HG02938 (cell line): ENCODE data around the gene CAB39.

Source experiments
- ATAC-seq: cut with Tn5 transposase; IDR thresholded peaks from one replicate; pipeline ENCODE4 v1.9.1; 2021; ENCODE audit warnings: mild to moderate bottlenecking, moderate library complexity; ENCODE audit not compliant: unreplicated experiment

CAB39 gene

DNA sequence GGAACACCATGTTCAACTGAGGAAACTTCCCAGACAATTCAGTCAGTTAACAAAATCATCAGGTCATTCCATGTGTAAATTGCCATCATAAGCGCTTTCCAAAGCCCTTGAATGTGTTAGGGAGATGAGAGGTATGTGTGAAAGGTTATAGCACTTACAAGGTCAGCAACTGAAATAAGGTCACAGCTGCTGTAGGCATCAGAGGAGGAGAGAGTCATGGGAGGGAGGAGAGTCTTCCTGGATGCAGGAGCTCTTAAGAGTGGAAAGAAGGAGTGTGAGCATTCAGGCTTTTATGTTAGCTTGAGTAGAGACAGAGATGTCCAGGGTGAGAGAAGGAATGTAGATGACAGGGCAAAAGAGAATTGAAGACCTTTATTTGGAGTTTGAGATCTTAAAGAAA, 67.0 kb downstream of the CAB39 start:
- no peak for ATAC-seq

DNA sequence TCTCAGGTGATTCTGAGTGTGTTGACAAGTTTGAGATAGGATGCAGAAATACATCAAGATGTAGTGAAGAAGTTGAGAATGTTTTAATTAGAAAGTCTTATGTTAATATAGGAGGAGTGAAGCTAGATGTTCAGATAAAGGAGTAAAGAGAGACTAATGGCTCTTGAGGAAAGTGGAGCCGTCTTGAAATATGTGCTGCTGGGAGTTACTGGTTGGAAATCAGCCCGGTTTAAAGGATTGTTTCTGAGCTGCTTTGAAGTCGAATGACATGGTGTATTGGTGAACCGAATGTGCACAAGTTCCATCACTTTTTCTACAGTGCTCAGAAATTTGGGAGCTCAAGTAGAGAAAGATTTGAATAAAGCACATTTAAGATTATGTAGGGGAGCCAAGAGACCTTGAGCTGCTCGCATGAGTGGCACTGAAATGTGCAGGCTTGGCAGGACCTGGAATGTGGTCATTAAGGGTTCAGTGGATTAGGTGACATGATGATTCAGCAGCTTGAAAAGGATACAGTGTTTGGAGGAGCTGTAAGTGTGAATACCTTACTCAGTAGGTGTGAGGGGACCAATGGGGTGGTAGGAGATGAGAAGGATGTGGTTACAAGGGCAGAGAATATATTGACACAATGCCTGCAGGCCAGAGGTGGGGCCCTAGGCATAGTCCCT, 68.6 kb downstream of the CAB39 start:
- no peak for ATAC-seq

DNA sequence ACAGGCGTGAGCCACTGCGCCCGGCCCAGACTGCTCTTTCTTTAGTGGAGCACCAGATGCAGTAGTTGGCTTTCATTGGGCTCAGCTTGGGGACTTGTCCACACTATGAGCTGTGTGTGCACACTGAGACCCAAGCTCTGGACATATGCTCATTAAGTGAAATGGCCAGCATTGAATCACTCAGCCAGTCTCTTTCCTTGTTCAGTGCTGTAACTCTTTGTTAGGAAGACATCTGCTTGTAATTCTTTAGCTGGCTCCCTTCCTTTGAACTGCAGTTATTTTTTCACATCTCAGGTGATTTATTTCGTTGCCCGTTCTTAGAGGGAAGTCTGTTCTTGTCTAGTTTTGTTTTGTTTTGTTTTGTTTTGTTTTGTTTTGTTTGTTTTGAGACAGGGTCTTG, 70.5 kb downstream of the CAB39 start:
- ATAC-seq, result no peak

DNA sequence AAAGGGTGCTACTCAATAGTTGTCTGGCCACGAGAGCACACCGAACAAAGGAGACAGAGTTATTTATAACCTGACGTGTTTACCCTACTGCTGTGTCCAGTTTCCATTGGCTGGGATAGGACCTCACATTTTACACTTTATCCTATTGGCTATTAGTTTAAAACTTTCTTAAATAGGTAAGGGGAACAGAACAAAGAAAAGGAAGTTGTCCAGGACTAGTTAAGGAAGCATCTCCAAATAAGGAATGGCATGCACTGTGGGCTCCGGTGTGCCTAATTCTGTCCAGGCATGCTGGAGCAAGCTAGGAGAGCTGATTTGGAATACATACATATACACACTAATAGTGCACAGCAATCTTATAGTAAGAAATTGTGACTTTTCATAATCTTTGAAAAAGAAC, 72.2 kb downstream of the CAB39 start:
- ATAC-seq, result no peak

DNA sequence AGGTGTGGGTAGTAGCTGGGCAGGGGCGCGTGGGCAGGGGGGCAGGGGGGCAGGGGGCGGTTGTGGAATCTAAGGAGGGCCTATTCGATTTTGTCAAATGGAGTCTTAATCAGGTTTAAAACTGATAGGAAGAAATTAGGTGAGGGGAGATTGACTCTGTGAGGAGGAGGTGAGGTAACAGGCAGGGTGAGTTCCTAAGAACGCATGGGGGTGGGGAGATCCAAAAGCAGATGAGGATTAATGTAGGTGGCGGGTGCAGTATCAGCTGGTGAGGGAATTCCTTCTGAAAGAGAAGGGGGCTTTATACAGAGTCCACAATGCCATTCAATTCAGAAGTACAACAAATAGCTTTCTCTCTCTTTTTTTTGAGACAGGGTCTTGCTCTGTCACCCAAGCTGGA, 72.7 kb downstream of the CAB39 start:
- no peak for ATAC-seq

DNA sequence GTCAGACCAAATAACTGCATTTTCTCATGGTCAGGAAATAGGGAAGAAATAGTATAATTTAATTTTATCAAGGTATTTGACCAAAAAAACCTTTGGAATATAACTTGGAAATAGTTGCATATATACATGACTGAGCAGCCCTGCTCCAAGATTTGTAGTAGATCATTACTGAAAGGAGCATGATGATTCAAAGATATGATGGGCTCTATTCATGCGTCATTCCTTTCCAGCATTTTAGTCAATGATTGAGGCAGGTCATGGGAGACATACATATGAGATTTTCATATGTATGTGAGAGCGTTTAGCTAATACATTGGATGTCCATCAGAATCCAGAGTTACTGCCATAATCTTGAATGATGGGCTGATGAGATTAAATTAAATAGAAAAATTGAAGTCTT, 74.5 kb downstream of the CAB39 start:
- no peak for ATAC-seq

DNA sequence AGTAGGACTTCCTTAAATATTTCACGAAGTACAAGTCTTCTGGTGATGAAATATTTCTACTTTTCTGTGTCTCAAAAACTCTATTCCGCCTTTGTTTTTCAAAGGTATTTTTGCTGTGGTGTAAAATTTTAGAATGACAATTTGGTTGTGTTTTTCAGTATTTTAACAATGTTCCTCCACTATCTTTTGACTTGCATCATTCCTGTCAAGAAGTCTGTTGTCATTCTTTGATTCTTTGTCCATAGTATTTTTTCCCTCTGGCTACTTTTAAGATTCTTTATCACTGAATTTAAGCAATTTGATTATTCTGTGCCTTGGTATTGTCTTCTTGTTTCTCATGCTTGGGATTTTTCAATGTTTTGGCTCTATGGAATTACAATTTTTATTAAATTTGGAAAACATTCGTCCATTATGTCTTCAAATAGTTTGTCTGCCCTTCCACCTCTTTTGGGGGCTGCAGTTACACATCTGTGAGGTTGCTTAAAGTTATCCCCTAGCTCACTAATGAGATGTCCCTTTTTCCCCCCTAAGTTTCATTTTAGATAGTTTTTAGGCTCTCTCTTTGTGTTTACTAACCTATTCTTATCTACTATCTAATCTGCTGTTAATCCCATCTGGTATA, 76.0 kb downstream of the CAB39 start:
- no peak for ATAC-seq

DNA sequence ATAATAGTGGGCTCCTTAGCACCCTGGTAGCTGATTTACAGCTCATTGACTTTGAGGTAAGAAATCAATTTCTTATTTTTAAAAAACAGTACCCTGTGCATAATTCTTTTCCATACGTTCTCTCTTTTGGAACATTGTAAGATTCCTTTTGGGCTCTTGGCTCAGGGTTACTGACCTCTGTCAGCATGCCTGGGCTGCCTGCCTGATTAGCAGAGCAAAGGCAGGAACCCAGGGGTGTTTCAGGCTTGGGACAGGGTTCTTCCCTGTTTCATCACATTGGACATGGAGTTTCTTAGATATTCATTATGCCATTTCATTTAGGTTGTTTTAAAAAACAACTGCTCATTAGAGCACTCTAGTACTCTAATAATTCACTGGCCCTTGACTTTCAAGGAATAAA, 78.3 kb downstream of the CAB39 start:
- no peak for ATAC-seq

DNA sequence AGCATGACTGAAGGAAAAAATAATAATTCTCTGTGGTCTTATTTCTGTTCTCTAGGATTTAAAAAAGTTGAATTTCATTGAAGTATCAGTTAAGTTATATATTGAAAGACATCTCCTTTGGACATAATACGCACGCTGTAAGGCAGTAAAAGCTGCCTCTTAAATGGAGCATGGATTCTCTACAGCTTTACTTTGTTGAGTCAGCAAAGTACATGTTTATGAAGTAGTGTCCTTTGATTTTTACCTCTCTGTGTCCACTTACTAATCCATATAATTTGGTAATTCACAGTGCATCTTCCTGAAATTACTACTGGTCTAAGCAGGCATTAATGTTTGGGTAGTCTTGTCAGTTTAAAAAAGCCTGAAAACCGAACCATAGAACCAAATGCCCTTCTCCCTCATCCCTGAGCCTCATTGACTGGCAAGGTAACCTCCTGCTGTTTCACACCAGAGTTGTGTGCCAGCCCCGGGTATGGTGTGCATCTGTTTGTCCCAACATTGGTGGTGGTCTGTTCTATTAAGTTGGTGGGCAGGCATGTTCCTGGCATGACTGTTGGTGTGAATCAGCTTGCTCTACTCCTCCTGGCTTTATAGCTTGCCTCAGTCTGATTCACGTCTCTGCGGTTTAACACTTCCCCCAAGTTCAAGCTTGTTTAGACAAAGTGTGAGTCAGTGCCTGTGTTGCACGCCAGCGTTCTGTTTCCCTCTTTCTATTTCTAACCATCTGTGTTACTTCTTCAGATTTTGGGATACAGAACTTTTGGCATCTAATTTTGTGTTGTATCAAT, 81.1 kb downstream of the CAB39 start:
- ATAC-seq, result no peak

DNA sequence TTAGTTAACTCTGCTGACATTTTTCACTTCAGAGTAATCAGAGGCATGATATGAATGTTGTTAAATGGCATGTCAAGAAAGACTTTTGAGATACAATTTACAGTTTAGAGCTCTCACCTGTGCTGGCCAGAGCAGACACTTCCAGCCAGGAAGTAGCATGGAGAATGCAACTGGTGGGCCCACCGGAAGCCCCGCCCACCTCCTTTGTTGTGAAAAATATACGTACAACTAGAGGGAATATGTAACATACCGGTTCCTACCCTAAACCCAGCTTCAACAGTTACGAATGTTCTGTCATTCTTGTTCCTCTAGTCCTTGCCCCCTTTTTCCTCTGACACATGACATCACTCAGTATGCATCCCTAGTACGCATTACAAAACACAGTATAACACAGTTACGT, 81.9 kb downstream of the CAB39 start:
- no peak for ATAC-seq

DNA sequence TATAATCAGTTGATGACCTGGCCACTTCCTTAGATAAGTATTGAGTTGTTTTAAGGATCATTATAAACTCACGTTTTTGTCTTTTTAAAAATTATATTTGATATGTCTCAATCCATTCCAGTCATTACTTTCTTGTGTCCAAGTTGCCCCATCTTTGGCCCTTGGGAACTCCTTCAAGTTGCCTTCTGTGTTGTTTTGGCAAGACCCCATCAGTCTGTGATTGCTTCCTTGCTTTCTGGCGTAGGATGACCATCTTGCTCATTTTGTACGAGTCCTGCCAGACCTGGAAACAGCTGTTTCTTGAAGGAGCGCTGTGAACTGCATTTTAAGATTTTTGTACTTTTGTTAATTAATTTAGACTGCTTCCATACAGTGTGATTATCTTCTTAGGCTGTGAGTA, 83.2 kb downstream of the CAB39 start:
- ATAC-seq, result no peak

DNA sequence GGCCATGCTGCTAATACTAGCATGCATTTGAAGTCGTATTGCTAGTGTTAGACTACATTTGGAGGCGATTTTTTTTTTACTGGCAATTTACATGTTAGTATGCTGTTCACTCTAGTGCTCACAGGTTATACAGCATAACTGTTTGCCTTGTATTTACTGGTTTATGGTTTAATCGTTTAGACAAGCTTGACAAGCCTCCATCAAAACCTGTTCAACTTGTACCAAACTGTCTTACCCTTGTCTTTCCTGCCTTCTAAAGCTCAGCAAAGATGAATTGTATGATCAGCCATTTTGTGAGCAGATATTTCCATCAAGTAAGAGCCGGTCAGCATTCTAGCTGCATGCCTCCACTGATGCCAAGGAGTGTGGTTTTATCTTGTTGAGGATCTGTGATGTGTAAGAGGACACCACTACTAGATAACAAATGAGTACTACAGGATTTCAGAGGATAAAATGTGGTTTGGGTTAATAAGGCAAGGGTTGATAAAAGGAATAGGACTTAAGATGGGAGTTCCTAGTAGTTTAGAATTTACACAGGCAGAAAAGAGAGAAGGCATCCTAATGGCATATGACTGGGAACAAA, 83.7 kb downstream of the CAB39 start:
- no peak for ATAC-seq

DNA sequence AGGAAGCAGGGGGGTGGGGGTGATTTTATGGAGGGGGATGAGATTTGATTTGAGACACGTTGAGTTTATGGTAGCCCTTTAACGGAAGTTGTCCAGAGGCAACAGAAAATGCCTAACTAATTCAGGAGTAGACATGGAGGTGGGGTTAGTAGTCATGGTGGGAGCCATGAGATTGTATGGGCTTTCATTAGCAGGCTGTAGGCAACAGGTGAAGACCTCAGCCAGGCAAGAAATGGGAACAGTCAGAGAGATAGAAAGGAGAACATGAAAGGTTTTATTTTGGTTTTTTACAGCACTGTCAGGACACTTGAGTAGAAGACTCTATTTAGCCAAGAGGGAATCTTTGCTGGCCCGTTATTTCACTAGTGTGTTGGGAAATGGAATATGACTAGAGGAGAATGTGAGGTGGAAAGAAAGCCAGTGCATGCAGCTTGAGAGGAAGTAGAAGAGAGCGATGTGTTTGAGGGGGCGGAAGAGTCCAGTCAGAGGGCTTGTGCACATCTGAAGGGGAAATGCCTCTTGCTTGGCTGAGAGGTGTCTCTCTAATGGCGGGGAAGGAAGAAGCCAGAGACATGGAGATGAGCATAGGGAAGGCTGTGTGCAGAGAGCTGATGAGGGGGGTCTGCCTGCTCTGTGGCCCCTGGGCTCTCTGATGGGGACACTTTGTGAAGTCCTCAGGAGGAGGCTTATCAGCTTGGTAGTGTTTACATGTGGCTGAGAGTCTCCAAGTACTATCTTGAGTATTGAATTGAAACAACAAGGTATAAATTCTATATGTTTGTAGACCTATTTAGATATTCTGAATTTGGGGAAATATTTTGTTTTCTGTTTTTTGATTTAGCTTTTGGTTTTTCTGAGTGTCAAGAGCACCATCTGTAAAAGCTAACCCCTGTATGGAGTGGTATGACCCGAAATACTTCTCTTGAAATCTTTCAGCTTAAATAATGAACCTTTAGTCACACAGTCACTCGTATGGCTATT, 85.2 kb downstream of the CAB39 start:
- ATAC-seq, result no peak

DNA sequence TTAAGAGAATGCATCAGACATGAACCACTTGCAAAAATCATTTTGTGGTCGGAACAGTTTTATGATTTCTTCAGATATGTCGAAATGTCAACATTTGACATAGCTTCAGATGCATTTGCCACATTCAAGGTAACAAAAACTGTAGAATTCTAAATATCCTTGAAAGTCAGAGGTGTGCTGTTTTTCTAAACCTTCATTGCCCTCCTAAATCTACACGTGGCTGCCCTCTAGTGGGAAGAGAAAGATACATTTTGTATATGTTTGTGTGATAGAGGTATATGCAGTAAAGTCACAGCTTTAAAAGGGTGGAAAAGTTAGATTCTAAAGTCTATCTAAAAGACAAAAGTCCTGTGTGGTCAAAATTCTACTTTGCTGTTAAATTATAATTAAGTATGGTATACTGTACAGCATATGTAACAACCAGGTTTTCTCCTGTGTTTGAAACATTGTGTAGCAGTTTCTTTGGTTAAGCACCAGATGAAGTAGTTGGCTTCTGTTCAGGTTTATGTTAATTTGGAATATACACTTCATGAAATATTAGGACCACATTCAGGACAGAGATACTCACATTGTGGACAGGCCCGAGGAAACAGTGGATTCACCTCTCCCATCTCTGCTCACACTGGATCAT, 86.2 kb downstream of the CAB39 start:
- no peak for ATAC-seq

DNA sequence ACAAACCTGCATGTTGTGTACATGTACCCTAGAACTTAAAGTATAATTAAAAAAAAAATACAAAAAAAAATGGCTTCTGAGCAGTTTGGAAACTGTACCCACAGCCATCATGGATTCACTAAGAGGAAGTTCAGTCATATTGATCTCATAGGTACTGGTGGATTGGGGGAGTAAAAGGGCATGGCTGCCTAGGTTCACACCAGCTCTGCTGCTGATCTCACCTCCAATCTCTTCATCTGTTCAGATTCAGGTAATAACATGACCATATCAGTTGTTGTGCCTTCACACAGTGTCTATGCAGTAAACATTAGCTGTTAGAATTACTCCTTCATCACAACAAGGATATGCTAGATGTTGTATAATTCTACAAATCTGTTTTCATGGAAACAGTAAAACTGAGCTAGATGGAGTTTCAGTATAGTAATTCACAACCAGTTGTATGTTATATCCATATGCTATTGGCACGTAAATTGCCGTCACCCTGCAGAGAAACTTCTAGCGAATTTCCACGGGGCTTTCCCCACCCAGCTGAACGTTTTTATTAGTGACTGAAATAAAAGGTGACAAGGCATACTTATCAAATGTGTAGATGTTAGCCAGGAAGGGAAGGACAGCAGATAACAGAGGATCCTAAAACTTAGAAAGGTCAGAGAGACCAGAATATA, 92.8 kb downstream of the CAB39 start:
- no peak for ATAC-seq

DNA sequence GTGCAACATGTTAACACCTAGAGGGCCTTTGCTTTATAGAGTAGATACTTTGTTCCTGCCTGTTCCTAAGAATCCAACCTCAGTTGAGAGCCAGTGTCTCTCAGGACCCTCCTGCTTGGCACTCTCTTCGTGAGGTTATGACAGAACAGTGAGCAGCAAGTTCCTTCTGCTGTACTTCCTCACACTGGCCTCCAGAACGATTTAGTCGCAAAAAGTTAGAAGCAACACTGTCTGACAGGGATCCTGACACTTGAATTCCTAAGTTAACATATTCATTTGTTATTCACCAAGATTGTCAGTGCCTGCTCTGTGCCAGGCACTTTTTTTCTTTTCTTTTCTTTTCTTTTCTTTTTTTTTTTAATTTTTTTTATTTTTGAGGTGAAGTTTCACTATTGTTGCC, 95.1 kb downstream of the CAB39 start:
- ATAC-seq, result no peak

DNA sequence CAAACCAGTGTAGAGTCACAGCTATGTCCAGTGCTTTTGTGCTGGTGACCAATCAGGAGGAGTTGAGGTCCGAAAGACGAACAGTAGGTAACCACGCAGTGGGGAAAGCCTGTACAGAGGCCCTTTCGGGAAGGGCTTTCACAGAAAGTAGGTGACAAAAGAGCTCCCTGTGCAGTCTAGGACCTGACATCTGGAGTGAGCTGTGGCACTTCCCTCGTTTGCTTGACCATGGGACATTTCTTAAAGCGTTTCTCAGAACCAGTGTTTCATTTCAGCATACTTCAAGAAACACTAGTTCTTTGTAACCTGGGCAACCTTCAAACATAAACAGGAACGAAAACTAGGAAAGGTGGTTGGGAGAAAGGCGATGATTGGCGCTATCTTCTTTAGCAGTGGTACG, 96.4 kb downstream of the CAB39 start:
- ATAC-seq, result no peak

DNA sequence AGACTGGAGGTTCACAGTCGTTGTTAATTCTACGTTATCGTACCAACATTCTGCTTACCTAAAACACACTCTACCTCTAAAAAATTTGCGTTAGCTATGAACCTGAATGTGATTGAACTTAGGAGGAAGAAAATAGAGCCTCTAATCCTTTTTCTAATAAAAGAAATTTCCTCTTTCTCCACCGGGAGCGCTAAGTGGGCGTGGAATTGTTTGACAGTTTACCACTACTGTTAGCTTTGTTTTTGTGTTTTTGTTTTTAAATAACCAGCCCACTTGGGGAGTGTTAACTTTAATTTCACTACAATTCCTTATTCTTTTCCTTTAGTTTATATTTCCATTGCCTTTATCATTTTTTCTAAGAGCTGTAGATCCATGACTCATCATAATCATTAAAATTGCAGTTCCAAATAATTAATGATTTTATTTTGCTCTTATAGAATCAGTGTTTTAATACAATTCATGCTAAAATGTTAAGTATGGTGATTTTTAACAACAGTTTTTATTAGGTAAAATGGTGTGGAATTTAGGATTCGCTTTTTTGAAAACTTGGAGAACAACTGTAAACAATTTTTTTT, 97.1 kb downstream of the CAB39 start:
- no peak for ATAC-seq

DNA sequence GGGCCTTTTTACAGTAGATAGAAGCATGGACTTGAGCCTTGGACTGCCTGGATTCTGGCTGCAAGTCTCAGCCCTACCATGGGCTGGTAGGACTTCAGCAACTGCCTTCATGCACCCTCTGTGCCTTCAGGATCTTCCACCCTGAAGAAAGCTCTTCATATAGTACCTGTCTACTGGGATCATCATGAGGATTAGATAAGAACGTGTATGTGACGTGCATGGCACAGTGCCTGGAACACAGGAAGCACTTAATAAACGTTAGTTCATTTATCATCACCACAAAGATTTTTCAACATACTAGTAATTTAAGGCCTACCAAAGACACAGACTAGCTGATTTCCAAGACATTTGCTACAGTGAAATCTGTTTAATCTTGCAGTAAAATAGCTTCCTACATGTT, 98.9 kb downstream of the CAB39 start:
- ATAC-seq, result no peak
